GM18507 (cell line): ENCODE measurements around the gene FAAP100.
"Not testable (repeated sequence)": the region's sequence is repeated elsewhere in the genome, so short reads cannot be mapped to it uniquely, and the experiment has no call there.

Experiments used
- DNase-seq: peaks from one replicate; pipeline ENCODE4 v3.0.0; 2011; ENCODE audit warnings: low read depth; ENCODE audit not compliant: insufficient read length; ENCODE audit errors: extremely low spot score
- FAIRE-seq: peaks from 2 replicates; lab custom pipeline; 2011; peaks lifted over from hg19 to GRCh38; lab: Jason Lieb, UNC

FAAP100 gene

DNA sequence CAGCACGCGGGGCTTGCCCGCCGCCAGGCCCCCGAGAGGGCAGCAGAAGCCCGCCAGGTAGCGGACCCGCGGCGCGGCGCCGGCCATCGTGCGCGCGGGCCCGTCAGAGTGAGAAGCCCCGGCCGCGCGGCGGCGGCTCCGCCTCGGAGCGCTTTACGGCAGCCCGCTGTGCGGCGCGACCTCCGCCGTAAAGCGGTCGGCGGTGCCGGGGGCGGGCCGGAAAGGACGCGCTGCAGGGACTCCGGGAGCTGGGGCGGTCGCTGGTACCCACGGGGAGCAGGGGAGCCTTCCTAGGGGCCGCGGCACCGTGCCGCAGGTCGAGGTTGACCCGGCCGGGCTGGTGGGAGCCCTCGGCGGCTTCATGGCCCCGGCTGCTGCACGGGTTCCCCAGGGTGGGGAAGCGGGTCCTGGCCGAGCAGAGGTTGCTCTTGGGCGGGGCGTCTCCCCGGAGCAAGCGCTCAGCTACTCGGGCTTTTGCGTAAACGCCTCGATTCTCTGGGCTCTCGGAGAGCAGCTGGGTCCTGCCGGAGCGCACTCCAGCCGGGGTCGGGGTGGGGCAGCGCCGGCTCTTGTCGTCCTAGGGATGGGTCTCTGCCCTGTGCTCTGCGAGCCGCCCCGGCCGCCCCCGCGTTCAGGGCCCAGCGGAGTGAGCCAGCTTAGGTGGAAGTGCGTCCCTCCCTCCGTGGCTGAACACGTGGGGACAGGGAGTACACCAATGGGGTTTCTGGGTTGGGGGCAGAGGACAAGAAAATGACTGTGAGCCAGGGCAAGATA is at the start of gene FAAP100:
FAAP100 (minus strand) TSS at position 110 of the 774 bp plus-strand sequence; CDS start at position 87, 23 bp downstream.
- FAIRE-seq (peak; percentile 39), DNase-seq (peak; percentile 94)

- DNase-seq = peak; percentile 47
- peak; percentile 81 for FAIRE-seq
Measured at GRCh38 chr17:81601525-81602120, 49.5 kb upstream of the FAAP100 start.

GRCh38 chr17:81599719-81600486 is 47.8 kb upstream of the FAAP100 start:
- no peak for DNase-seq
- FAIRE-seq = no peak

DNA sequence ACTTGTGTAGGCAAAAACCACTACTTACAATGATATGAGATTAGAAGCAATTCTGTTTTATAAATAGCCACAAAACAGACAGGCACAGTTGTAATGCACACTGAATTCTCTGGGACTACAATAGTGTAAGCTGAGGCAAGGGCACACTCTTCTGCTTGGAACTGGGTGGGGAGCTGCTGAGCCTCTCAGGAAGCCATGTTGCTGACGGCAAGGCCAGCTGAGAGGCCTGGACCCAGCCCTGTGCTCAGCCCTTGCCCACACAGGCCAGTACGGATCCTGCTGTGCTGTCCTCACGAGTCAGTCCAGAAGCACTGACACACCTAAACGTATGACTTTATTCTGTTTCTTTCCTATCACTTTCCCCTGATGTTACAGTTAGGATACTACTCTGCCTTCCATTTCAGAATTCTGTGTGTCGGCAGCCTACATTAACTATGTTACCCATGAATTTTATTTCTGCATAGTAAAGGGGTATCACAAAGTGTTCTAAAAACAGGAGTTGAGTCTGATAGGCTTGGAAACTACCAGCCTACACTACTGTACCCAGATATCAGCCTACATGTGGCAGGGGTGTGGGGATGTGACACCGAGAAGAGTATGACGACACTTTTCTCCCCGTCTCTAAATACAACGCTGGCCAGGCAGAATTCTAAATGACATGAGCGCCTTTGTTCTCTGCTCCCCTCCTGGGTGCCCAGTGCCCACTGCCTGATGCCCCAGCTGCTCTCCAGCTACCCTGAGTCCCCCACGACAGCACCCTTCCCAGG is 41.1 kb upstream of the FAAP100 start:
- DNase-seq (no peak), FAIRE-seq (no peak)

DNA sequence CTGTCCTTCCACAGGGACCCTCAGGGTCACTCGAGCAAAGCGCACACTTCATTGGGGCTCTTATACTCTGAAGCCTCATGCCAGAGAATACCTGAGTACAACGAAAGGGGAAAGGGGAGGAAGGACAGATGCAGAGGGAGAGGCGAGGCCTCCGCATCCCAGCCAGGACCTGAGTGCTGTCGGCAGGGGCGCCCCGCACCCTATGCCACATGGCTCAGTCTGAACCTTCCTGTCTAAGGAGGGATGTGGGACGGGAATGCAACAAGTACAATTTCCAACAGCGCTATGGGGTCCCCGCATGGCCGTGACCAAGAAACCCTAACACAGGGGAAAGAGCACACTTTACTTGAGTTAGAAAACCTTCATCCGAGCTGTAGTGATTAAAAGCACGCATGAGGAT is 39.8 kb upstream of the FAAP100 start:
- DNase-seq (no peak), FAIRE-seq (no peak)

- FAIRE-seq (no peak), DNase-seq (no peak)
Measured at GRCh38 chr17:81590121-81590520, 38.0 kb upstream of the FAAP100 start.

DNA sequence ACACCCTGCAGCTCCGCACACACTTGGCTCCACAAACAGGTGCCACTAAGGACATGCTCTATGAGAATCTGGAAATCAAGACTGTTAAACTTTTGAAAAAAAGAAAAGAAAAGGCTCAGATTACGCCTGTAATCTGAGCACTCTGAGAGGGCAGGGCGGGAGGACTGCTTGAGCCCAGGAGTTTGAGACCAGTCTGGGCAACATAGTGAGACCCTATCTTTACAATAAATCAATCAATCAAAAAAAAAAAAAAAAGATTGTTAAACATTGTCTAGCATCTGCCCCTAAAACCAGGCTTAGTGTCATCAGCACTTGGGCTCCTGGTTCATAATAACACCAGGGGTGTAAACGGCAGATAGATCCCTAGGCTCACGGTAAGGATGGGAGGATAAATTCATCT is 37.5 kb upstream of the FAAP100 start:
- DNase-seq (no peak), FAIRE-seq (no peak)

GRCh38 chr17:81586096-81586495 is 33.9 kb upstream of the FAAP100 start:
- DNase-seq = no peak
- FAIRE-seq = no peak

DNA sequence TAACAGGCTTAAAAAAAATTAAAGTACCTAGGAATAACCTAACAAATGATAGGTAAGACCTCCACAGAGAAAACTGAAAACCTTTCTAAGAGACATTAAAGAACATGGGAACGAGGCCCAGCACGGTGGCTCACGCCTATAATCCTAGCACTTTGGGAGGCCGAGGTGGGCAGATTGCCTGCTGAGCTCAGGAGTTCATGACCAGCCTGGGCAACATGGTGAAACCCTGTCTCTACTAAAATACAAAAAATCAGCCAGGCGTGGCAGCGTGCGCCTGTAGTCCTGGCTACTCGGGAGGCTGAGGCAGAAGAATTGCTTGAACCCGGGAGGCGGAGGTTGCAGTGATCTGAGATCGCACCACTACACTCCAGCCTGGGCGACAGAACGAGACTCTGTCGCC is 32.6 kb upstream of the FAAP100 start:
- FAIRE-seq, DNase-seq: not testable (repeated sequence)

- no peak for FAIRE-seq
Measured at GRCh38 chr17:81583589-81584342, 31.6 kb upstream of the FAAP100 start.

GRCh38 chr17:81582749-81583148 is 30.6 kb upstream of the FAAP100 start:
- DNase-seq (no peak), FAIRE-seq (no peak)

More at GRCh38 chr17:81583589-81584342, 31.6 kb upstream of the FAAP100 start:
- DNase-seq = no peak

DNA sequence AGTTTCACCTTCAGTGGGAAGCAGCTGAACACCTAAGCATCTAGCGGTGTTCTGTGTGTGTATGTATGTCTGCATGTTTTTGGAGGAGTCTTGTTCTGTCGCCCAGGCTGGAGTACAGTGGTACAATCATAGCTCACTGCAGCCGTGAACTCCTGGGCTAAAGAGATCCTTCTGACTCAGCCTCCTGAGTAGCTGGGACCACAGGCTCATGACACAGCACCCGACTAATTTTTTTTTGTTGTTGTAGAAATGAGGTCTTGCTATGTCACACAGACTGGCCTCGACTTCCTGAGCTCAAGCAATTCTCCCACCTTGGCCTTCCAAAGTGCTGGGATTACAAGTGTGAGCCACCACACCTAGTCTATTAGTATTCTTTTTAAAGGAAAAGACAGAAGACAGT is 30.2 kb upstream of the FAAP100 start:
- no peak for FAIRE-seq
- no peak for DNase-seq

DNA sequence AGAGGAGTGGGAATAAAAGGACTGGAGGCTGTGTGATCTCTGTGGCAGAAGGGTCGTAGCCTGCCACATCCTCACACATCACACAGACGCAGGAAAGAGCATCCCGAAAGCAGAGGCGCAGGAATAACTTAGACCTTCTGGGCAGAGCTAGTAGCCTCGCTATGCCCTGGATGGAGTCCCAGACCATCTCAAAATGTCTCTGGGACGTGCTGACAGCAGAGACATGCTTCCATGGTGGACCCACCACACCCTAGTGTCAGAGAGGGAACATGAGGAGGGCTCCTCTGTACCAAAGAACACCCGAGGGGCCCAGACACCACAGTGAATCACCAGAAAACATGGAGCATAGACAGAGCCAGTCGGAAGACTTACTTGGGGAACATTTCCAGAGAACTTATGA is 29.6 kb upstream of the FAAP100 start:
- FAIRE-seq (no peak), DNase-seq (no peak)

GRCh38 chr17:81580481-81580880 is 28.3 kb upstream of the FAAP100 start:
- FAIRE-seq (no peak), DNase-seq (no peak)

GRCh38 chr17:81579821-81580321 is 27.7 kb upstream of the FAAP100 start:
- FAIRE-seq (no peak), DNase-seq (no peak)

GRCh38 chr17:81579298-81579697 is 27.1 kb upstream of the FAAP100 start:
- DNase-seq (no peak), FAIRE-seq (no peak)

GRCh38 chr17:81578561-81579225 is 26.5 kb upstream of the FAAP100 start:
- no peak for FAIRE-seq
- no peak for DNase-seq

DNA sequence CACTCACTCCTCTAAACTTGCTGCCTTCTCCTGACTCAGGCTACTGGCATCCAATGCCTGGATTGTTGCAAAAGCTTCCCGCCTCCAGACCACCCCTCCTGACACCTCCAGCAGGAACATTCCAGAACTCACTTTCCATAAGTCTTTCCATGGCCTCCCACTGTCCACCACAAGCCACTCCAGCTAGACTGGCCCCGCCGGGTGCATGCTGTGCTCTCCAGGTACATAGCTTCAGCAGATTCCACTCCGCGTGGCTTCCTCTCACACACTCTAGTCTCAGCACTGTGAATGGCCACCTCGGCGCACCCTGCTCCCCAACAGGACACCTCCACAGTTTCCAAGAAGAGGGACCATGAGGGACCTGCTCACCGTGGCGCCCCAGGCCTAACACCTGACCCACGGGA is 25.9 kb upstream of the FAAP100 start:
- DNase-seq = no peak
- FAIRE-seq = no peak
